ENCODE measurements around the gene PPP4R2. TPM values are rescaled to one million over a fixed set of nuclear protein-coding genes. Genes with fewer than 3 reads are reported as not detected.

PPP4R2 gene
- total and polyA plus RNA-seq, 2 of the 4 experiments (the other 2 are of a cell fraction): 13.5 to 31.4 TPM

GRCh38 chr3:73052857-73053256 is 56.2 kb downstream of the PPP4R2 start:
- no peaks in the 10 kb centered on the region for H3K27me3 ChIP-seq (ENCODE audit: control insufficient read depth, insufficient read depth, low read length)
- no peak overlapping the region for H3K27ac ChIP-seq (ENCODE audit: insufficient read depth, low read length)
- H3K9ac ChIP-seq (ENCODE audit: low read depth, low read length): no peak overlapping the region
- H4K20me1 ChIP-seq (ENCODE audit: insufficient read depth, low read length): peaks cover 45% of the 10 kb centered on the region
- no peak overlapping the region for H3K4me2 ChIP-seq (ENCODE audit: low read depth, low read length)
- no peak overlapping the region for H4K5ac ChIP-seq (ENCODE audit: low read depth, low read length)
- no peak overlapping the region for H3K56ac ChIP-seq (ENCODE audit: extremely low read depth, insufficient read depth, low read length)
- no peak overlapping the region for H2AK9ac ChIP-seq (replicated peaks; ENCODE audit: low read depth, low read length, poor library complexity)
- peaks cover 10 to 42% of the 10 kb centered on the region in 2 experiments for H3K79me1 ChIP-seq (ENCODE audit: low read depth in 1 of 2, low read length in 2 of 2)
- H2BK5ac ChIP-seq (ENCODE audit: low read depth, low read length, poor library complexity, severe bottlenecking): no peak overlapping the region
- no peaks in the 10 kb centered on the region; the same call in 1 of the 2 replicates for H3K4me1 ChIP-seq (ENCODE audit: control insufficient read depth, insufficient read depth, low read length)
- TF ChIP-seq RAD21 (IDR thresholded peaks at IDR 0.05; ENCODE audit: low read length) (no peak), USF2 (IDR thresholded peaks at IDR 0.05; ENCODE audit: low read depth, low read length) (no peak), BHLHE40 (IDR thresholded peaks at IDR 0.05; ENCODE audit: low read depth, low read length) (no peak), RFX5 (IDR thresholded peaks at IDR 0.05; ENCODE audit: low read depth, low read length) (no peak), CEBPB (IDR thresholded peaks at IDR 0.05; ENCODE audit: low read depth, low read length) (no peak), MXI1 (IDR thresholded peaks at IDR 0.05; ENCODE audit: borderline replicate concordance, low read depth, low read length) (no peak), ELK1 (IDR thresholded peaks at IDR 0.05; ENCODE audit: borderline replicate concordance, low read depth, low read length) (no peak), RCOR1 (IDR thresholded peaks at IDR 0.05; ENCODE audit: insufficient replicate concordance, low read length) (no peak), NFE2L2 (IDR thresholded peaks at IDR 0.05; ENCODE audit: low read depth, low read length) (no peak), MAZ (IDR thresholded peaks at IDR 0.05; ENCODE audit: borderline replicate concordance, low read depth, low read length) (no peak)
- no peak overlapping the region for H3K14ac ChIP-seq (replicated peaks; ENCODE audit: low read depth, low read length)
- peaks cover 5% of the 10 kb centered on the region for H3K36me3 ChIP-seq (ENCODE audit: control insufficient read depth, insufficient read depth, low read length)
- no peak overlapping the region for H2AK5ac ChIP-seq (ENCODE audit: low read depth, low read length)
- H2BK120ac ChIP-seq (ENCODE audit: low read depth, low read length): no peak overlapping the region
- intact Hi-C loops (cut with micrococcal nuclease) (no loop called here), dilution Hi-C loops (cut with HindIII; ENCODE audit: low sequenced_read_pairs, unreplicated experiment) (no loop called here), in situ Hi-C loops (cut with MboI; ENCODE audit: low sequenced_read_pairs) (no loop called here)
- BruUV-seq (replicated peaks): no TSS peak
- CTCF ChIA-PET: interaction anchor here (0.7 kb wide), 1 partner anchor 18 kb away, joined by 3 read pairs; no protein-coding TSS in a partner anchor
- ATAC-seq (ENCODE audit: low read depth) (no peak), DNase-seq (no peak)
- no peak overlapping the region for H2AFZ ChIP-seq (replicated peaks; ENCODE audit: low read length, poor library complexity)
- POLR2A ChIA-PET (ENCODE audit: unreplicated experiment): no interaction called here
- H2BK15ac ChIP-seq (ENCODE audit: low read depth, low read length): no peak overlapping the region
- no peak overlapping the region for H3K23ac ChIP-seq (ENCODE audit: low read depth, low read length)
- H3K9me1 ChIP-seq (ENCODE audit: insufficient read depth, low read length): 0 out of 2 replicates have a peak, but pooled peaks cover 3% of the 10 kb centered on the region
- H4K91ac ChIP-seq (ENCODE audit: insufficient read depth, low read depth, low read length): no peak overlapping the region
- no peaks in the 10 kb centered on the region for H3K9me3 ChIP-seq (ENCODE audit: control insufficient read depth, insufficient read depth, low read length)
- H3K4ac ChIP-seq (ENCODE audit: low read depth, low read length): no peak overlapping the region
- no peak overlapping the region for H3K18ac ChIP-seq (ENCODE audit: low read depth, low read length)
- no peak overlapping the region for H2BK20ac ChIP-seq (ENCODE audit: low read depth, low read length)
- H3K4me3 ChIP-seq (ENCODE audit: insufficient read depth, low read depth, low read length): no peak overlapping the region
- H4K8ac ChIP-seq (ENCODE audit: low read depth in 2 of 2, low read length in 2 of 2): no peak overlapping the region
- WGBS, 2 experiments (ENCODE audit: extremely low coverage in 2 of 2, insufficient read length in 1 of 2): no CpG with 5 or more reads among the region's 2 CpGs
